Neutrophil (primary cell): ENCODE data around the gene BRIP1.

Source experiments
- H3K27ac ChIP-seq: fragments of 200-600 bp; sonication (generic); 2 replicates; pipeline ENCODE4 v1.5.1; 2016; ENCODE audit warnings: mild to moderate bottlenecking, moderate library complexity
- H3K27me3 ChIP-seq: fragments of 200-600 bp; sonication (generic); 2 replicates; pipeline ENCODE4 v1.6.0; 2016; ENCODE audit warnings: mild to moderate bottlenecking
- H3K36me3 ChIP-seq: fragments of 200-600 bp; sonication (generic); 2 replicates; pipeline ENCODE4 v1.5.1; 2017
- H3K4me1 ChIP-seq, 2 experiments: fragments of 200-600 bp in 1 of 2; sonication (generic) in 1 of 2; 1 replicate in 1 of 2; 2 replicates in 1 of 2; pipeline versions ENCODE4 v1.5.1 to v1.6.1; 2013 to 2016; ENCODE audit warnings: low read depth in 1 of 2, low read length in 1 of 2, mild to moderate bottlenecking in 1 of 2, moderate library complexity in 1 of 2; ENCODE audit not compliant: control insufficient read depth in 1 of 2, insufficient read depth in 1 of 2
- H3K4me3 ChIP-seq, 2 experiments: fragments of 200-600 bp in 1 of 2; sonication (generic) in 1 of 2; 1 replicate in 1 of 2; 2 replicates in 1 of 2; pipeline ENCODE4 v1.5.1; 2013 to 2016; ENCODE audit warnings: low read depth in 1 of 2, low read length in 1 of 2, mild to moderate bottlenecking in 1 of 2, moderate library complexity in 1 of 2
- H3K9me3 ChIP-seq: fragments of 200-600 bp; sonication (generic); 2 replicates; pipeline ENCODE4 v1.5.1; 2016
- TF ChIP-seq, protein P1 (sequence below): fragments of 200-600 bp; sonication (generic); IDR thresholded peaks from 2 replicates; pipeline ENCODE4 v1.5.1; 2016; ENCODE audit warnings: antibody characterized with exemption

BRIP1 gene

GRCh38 chr17:61646482-61646881 is 216.8 kb downstream of the BRIP1 start:
- no peaks in the 10 kb centered on the region for H3K36me3 ChIP-seq
- no peak overlapping the region for H3K27ac ChIP-seq
- TF ChIP-seq, protein P1, sequence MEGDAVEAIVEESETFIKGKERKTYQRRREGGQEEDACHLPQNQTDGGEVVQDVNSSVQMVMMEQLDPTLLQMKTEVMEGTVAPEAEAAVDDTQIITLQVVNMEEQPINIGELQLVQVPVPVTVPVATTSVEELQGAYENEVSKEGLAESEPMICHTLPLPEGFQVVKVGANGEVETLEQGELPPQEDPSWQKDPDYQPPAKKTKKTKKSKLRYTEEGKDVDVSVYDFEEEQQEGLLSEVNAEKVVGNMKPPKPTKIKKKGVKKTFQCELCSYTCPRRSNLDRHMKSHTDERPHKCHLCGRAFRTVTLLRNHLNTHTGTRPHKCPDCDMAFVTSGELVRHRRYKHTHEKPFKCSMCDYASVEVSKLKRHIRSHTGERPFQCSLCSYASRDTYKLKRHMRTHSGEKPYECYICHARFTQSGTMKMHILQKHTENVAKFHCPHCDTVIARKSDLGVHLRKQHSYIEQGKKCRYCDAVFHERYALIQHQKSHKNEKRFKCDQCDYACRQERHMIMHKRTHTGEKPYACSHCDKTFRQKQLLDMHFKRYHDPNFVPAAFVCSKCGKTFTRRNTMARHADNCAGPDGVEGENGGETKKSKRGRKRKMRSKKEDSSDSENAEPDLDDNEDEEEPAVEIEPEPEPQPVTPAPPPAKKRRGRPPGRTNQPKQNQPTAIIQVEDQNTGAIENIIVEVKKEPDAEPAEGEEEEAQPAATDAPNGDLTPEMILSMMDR, result no peak
- H3K9me3 ChIP-seq, result no peaks in the 10 kb centered on the region
- H3K27me3 ChIP-seq, result peaks cover 7% of the 10 kb centered on the region
- H3K4me3 ChIP-seq, result no peak overlapping the region
- no peaks in the 10 kb centered on the region for H3K4me1 ChIP-seq

- H3K9me3 ChIP-seq, result no peaks in the 10 kb centered on the region
- H3K27ac ChIP-seq, result no peak overlapping the region
- H3K36me3 ChIP-seq, result no peaks in the 10 kb centered on the region
- TF ChIP-seq, protein P1, result no peak
- peaks cover 7% of the 10 kb centered on the region for H3K27me3 ChIP-seq
- no peaks in the 10 kb centered on the region for H3K4me1 ChIP-seq
- H3K4me3 ChIP-seq, result no peak overlapping the region
These were observed 217.4 kb downstream of the BRIP1 start for GRCh38 chr17:61645920-61646319.

DNA sequence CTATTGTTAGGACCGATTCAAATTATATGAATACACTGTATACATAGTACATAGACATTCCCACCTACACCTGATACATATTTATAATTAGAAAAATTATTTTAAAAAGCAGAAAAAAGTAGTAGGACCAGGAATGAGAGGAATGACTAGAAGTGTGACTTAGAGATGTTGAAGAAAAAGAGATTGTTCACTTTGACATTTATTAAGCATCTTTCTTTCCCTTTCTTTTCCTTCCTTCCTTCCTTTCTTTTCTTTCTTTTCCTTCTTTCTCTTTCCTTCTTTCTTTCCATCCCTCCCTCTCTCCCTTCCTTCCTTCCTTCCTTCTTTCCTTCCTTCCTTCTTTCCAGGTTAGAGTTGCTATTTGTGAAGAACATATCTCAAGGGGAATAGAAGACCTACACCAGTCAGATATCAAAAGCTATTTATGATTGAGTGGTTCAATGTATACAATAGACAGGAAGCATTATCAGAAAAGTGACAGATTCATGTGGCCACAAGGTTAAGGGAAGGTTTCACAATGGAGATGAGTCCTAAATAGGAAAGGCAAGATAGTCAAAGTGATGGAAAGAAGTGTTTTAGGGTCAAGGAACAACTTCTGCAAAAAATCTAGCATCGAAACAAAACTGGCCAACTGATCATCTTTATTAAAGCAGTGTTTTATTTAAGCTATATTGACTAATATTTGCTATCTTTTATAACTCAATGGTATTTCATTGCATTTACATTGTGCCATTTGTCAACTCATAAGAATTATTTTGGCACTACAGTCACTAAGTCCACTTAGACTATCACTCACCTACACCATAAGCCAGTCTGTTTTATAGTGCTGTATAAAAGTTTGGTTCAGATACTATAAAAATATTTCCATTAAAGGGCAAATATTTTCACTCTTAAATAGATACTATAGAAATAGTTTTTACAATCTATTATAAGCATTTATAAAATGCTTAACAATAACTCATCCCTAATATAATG is 218.2 kb downstream of the BRIP1 start:
- Histone ChIP-seq H3K27me3 (peaks cover 7% of the 10 kb centered on the region), H3K4me3 (no peak overlapping the region), H3K27ac (no peak overlapping the region), H3K36me3 (no peaks in the 10 kb centered on the region), H3K9me3 (no peaks in the 10 kb centered on the region), H3K4me1 (no peaks in the 10 kb centered on the region)
- TF ChIP-seq, protein P1, result no peak

DNA sequence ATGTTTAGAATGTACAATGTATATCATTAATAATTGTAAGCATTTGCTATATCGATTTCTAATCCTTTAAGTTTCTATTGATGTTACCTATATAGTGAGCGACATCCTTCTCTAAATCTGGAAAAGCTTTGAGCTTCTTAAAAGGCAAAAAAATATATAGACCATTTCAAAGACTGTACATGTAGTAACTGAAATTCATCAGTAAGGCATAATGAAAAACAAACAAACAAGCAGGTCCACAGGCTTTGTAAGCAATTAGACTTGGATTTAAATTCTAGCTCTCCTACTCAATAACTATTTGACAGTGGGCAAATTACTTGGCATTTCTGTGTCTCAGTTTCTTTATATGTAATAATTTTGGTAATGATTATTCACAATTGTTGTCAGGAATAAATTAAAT is 220.6 kb downstream of the BRIP1 start:
- H3K4me3 ChIP-seq, result no peak overlapping the region
- H3K27me3 ChIP-seq, result peaks cover 11% of the 10 kb centered on the region
- no peak overlapping the region for H3K27ac ChIP-seq
- no peaks in the 10 kb centered on the region for H3K9me3 ChIP-seq
- TF ChIP-seq, protein P1, result no peak
- H3K4me1 ChIP-seq, result no peaks in the 10 kb centered on the region
- no peaks in the 10 kb centered on the region for H3K36me3 ChIP-seq

DNA sequence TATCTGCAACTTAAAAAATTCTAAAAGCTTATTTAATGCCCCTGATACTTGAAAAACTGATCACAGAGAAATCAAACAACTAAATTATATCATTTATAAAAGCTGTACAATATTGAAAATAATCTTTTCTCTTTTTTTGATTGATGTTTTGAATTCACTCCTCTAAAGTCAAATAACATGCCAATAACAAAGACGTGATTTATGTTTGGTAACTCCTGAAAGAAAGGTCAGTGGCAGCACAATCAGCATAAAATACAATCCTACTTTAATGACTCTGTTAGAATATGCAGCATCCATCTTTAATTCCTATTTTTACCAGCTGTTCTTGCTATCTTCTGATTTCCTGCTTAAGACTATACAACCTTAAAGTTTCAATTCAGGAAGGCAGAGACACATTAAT is 221.6 kb downstream of the BRIP1 start:
- Histone ChIP-seq H3K27ac (no peak overlapping the region), H3K27me3 (peaks cover 11% of the 10 kb centered on the region), H3K4me1 (no peaks in the 10 kb centered on the region), H3K36me3 (no peaks in the 10 kb centered on the region), H3K9me3 (no peaks in the 10 kb centered on the region), H3K4me3 (no peak overlapping the region)
- TF ChIP-seq, protein P1, result no peak
